ENCODE data around the gene ANKS1B. TPM values are rescaled to one million over a fixed set of nuclear protein-coding genes. Genes with fewer than 3 reads are reported as not detected.

The ANKS1B gene
- total RNA-seq, 1 experiment from 2014 or later, result 0.61 TPM

GRCh38 chr12:98821232-98821631, 1163.5 kb downstream of the ANKS1B start:
- intact Hi-C loops (cut with micrococcal nuclease; ENCODE audit: unreplicated experiment), result no loop called here
- POLR2A ChIA-PET, result no interaction called here
- no TSS peak for BruUV-seq (replicated peaks)
- Mint-ChIP-seq H3K27me3 (ENCODE audit: insufficient read depth, unreplicated experiment) (no peaks in the 10 kb centered on the region), H3K4me1 (ENCODE audit: low read depth, unreplicated experiment) (no peaks in the 10 kb centered on the region), H3K4me3 (ENCODE audit: unreplicated experiment) (no peak overlapping the region), H3K27ac (ENCODE audit: unreplicated experiment) (no peak overlapping the region), H3K9me3 (ENCODE audit: unreplicated experiment) (no peaks in the 10 kb centered on the region), H3K36me3 (ENCODE audit: insufficient read depth, unreplicated experiment) (no peaks in the 10 kb centered on the region)
- no peaks in the 10 kb centered on the region for H3K36me3 ChIP-seq (ENCODE audit: control insufficient read depth, insufficient read depth, low read length)
- DNase-seq, result no peak
- no peak for TF ChIP-seq CTCF (IDR thresholded peaks at IDR 0.05; ENCODE audit: insufficient read depth in 1 of 2, low read depth in 1 of 2, low read length in 1 of 2, severe bottlenecking in 1 of 2, unreplicated experiment in 1 of 2)
- no peaks in the 10 kb centered on the region; the same call in 1 of the 2 replicates for H3K4me1 ChIP-seq
- CTCF ChIA-PET, result interaction anchor here (0.6 kb wide), 1 partner anchor 29 kb away, joined by 5 read pairs; no protein-coding TSS in a partner anchor
- no peaks in the 10 kb centered on the region for H3K27me3 ChIP-seq (replicated peaks; ENCODE audit: control insufficient read depth, insufficient read depth, low read length)
- H3K9me3 ChIP-seq, result no peaks in the 10 kb centered on the region
- H3K4me3 ChIP-seq (ENCODE audit: low read depth, low read length), result no peak overlapping the region

- no peak overlapping the region for H3K4me3 ChIP-seq (ENCODE audit: low read depth, low read length)
- H3K27me3 ChIP-seq (replicated peaks; ENCODE audit: control insufficient read depth, insufficient read depth, low read length), result no peaks in the 10 kb centered on the region
- ChIA-PET CTCF (no interaction called here), POLR2A (no interaction called here)
- no peaks in the 10 kb centered on the region for H3K36me3 ChIP-seq (ENCODE audit: control insufficient read depth, insufficient read depth, low read length)
- H3K36me3 Mint-ChIP-seq (ENCODE audit: insufficient read depth, unreplicated experiment), result no peaks in the 10 kb centered on the region
- peaks cover 7% of the 10 kb centered on the region for H3K27me3 Mint-ChIP-seq (ENCODE audit: insufficient read depth, unreplicated experiment)
- no peak for DNase-seq
- TF ChIP-seq CTCF (IDR thresholded peaks at IDR 0.05; ENCODE audit: insufficient read depth in 1 of 2, low read depth in 1 of 2, low read length in 1 of 2, severe bottlenecking in 1 of 2, unreplicated experiment in 1 of 2), result no peak
- no peak overlapping the region for H3K27ac Mint-ChIP-seq (ENCODE audit: unreplicated experiment)
- H3K4me3 Mint-ChIP-seq (ENCODE audit: unreplicated experiment), result no peak overlapping the region
- H3K9me3 ChIP-seq, result no peaks in the 10 kb centered on the region
- intact Hi-C loops (cut with micrococcal nuclease; ENCODE audit: unreplicated experiment), result no loop called here
- H3K4me1 ChIP-seq, result no peaks in the 10 kb centered on the region; the same call in 1 of the 2 replicates
- H3K4me1 Mint-ChIP-seq (ENCODE audit: low read depth, unreplicated experiment), result no peaks in the 10 kb centered on the region
- H3K9me3 Mint-ChIP-seq (ENCODE audit: unreplicated experiment), result no peaks in the 10 kb centered on the region
- no TSS peak for BruUV-seq (replicated peaks)
Measured at GRCh38 chr12:98819821-98820404, 1164.8 kb downstream of the ANKS1B start.

GRCh38 chr12:98819071-98819470, 1165.7 kb downstream of the ANKS1B start:
- no peaks in the 10 kb centered on the region for H3K27me3 ChIP-seq (replicated peaks; ENCODE audit: control insufficient read depth, insufficient read depth, low read length)
- intact Hi-C loops (cut with micrococcal nuclease; ENCODE audit: unreplicated experiment), result no loop called here
- peaks cover 7% of the 10 kb centered on the region for H3K27me3 Mint-ChIP-seq (ENCODE audit: insufficient read depth, unreplicated experiment)
- POLR2A ChIA-PET, result no interaction called here
- no peak for TF ChIP-seq CTCF (IDR thresholded peaks at IDR 0.05; ENCODE audit: insufficient read depth in 1 of 2, low read depth in 1 of 2, low read length in 1 of 2, severe bottlenecking in 1 of 2, unreplicated experiment in 1 of 2)
- H3K4me3 Mint-ChIP-seq (ENCODE audit: unreplicated experiment), result no peak overlapping the region
- no peak overlapping the region for H3K4me3 ChIP-seq (ENCODE audit: low read depth, low read length)
- no peaks in the 10 kb centered on the region; the same call in 1 of the 2 replicates for H3K4me1 ChIP-seq
- CTCF ChIA-PET, result no interaction called here
- no peaks in the 10 kb centered on the region for H3K36me3 ChIP-seq (ENCODE audit: control insufficient read depth, insufficient read depth, low read length)
- no peak overlapping the region for H3K27ac Mint-ChIP-seq (ENCODE audit: unreplicated experiment)
- H3K4me1 Mint-ChIP-seq (ENCODE audit: low read depth, unreplicated experiment), result no peaks in the 10 kb centered on the region
- no peaks in the 10 kb centered on the region for H3K9me3 Mint-ChIP-seq (ENCODE audit: unreplicated experiment)
- no TSS peak for BruUV-seq (replicated peaks)
- H3K9me3 ChIP-seq, result no peaks in the 10 kb centered on the region
- H3K36me3 Mint-ChIP-seq (ENCODE audit: insufficient read depth, unreplicated experiment), result no peaks in the 10 kb centered on the region
- DNase-seq, result no peak

Measured in Caco-2 (cell line).